ENCODE data around the gene TAL2. TPM values are rescaled to one million over a fixed set of nuclear protein-coding genes. Genes with fewer than 3 reads are reported as not detected.

Gene TAL2
- total and polyA plus RNA-seq, 9 of the 15 experiments (the other 6 are each of a cell fraction or from before 2014, with no cell fraction given), result 0.21 to 3.7 (median 1.1) TPM; not detected in 1

DNA sequence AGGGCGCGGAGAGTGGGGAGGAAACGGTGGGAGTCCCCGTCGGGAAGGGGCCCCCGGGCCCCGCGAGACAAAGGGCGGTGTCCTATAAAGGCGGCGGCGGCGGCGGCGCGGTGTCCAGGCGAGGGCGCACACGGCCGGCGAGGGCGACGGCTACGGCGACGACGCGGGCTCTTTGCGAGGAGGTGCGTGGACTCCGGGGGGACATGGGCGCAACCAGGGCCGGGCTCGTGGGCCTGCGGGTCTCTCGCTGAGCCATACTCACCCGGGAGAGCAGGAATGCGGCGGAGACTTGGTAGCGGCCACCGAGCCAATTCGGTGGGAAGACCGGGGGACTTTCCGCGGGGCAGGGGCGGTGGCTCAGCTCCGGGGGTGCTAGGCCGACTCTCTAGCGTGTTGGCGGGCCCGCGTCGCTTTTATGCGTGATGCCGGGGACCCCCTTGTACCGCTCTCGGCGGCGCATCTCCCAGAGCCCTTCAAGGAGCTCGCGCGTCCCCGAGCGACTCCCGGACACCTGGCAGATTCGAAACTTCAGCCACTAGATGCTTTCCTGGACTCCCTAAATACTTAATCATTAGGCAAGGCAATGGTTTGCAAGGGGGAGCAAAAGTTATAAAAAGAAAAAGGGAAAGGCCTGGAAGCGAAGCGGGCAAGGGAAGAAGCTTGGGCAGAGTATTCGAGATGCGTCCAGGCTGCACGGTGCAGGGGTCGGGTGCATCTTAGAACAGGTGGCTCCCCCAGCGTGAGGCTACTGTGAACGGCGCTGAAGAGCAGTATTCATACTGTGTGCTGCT lies 5.9 kb upstream of the TAL2 start (continued):
- TF ChIP-seq, protein P1, sequence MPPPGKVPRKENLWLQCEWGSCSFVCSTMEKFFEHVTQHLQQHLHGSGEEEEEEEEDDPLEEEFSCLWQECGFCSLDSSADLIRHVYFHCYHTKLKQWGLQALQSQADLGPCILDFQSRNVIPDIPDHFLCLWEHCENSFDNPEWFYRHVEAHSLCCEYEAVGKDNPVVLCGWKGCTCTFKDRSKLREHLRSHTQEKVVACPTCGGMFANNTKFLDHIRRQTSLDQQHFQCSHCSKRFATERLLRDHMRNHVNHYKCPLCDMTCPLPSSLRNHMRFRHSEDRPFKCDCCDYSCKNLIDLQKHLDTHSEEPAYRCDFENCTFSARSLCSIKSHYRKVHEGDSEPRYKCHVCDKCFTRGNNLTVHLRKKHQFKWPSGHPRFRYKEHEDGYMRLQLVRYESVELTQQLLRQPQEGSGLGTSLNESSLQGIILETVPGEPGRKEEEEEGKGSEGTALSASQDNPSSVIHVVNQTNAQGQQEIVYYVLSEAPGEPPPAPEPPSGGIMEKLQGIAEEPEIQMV (tag; conservative IDR thresholded peaks at IDR 0.05; ENCODE audit: low read depth), result no peak
- TF ChIP-seq ZBED1 (IDR thresholded peaks at IDR 0.05) (no peak), FOXA3 (CRISPR knock-in tag; conservative IDR thresholded peaks at IDR 0.05 in 1 of 2, IDR thresholded peaks at IDR 0.05 in 1 of 2) (peak in 1 of 2 experiments; percentile 64; a peak in 1 of 4 replicates), FOXP1 (CRISPR knock-in tag; IDR thresholded peaks at IDR 0.05) (peak; percentile 68; the same call in 1 of the 2 replicates), SMAD4 (CRISPR knock-in tag; conservative IDR thresholded peaks at IDR 0.05) (peak; percentile 54), KDM5B (IDR thresholded peaks at IDR 0.05; ENCODE audit: insufficient replicate concordance, low read depth, low read length) (peak; percentile 46), CCNT2 (IDR thresholded peaks at IDR 0.05; ENCODE audit: borderline replicate concordance, extremely low read depth, insufficient read length, low read depth, low read length) (peak; percentile 52), FIP1L1 (IDR thresholded peaks at IDR 0.05; ENCODE audit: low read depth, low read length, poor library complexity, severe bottlenecking) (peak; percentile 55), RBM14 (IDR thresholded peaks at IDR 0.05; ENCODE audit: borderline replicate concordance, insufficient read depth, low read depth, low read length) (0 out of 2 replicates have a peak, but pooled peaks have one; percentile 54), THRAP3 (IDR thresholded peaks at IDR 0.05; ENCODE audit: borderline replicate concordance) (no peak), SREBF1 (IDR thresholded peaks at IDR 0.05; ENCODE audit: borderline replicate concordance, low read depth, low read length) (no peak), CBX5 (IDR thresholded peaks at IDR 0.05; ENCODE audit: borderline replicate concordance, low read depth) (0 out of 2 replicates have a peak, but pooled peaks have one; percentile 18), CREB1 (IDR thresholded peaks at IDR 0.05) (no peak), CREB1 (CRISPR knock-in tag; IDR thresholded peaks at IDR 0.05) (peak; percentile 66), EGR1 (conservative IDR thresholded peaks at IDR 0.05) (0 out of 2 replicates have a peak, but pooled peaks have one; percentile 15)
- TF ChIP-seq, protein P2, sequence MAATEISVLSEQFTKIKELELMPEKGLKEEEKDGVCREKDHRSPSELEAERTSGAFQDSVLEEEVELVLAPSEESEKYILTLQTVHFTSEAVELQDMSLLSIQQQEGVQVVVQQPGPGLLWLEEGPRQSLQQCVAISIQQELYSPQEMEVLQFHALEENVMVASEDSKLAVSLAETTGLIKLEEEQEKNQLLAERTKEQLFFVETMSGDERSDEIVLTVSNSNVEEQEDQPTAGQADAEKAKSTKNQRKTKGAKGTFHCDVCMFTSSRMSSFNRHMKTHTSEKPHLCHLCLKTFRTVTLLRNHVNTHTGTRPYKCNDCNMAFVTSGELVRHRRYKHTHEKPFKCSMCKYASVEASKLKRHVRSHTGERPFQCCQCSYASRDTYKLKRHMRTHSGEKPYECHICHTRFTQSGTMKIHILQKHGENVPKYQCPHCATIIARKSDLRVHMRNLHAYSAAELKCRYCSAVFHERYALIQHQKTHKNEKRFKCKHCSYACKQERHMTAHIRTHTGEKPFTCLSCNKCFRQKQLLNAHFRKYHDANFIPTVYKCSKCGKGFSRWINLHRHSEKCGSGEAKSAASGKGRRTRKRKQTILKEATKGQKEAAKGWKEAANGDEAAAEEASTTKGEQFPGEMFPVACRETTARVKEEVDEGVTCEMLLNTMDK (IDR thresholded peaks at IDR 0.05; ENCODE audit: borderline replicate concordance, insufficient read depth, low read depth, low read length, poor library complexity, severe bottlenecking), result peak; percentile 23
- TF ChIP-seq, protein P3, sequence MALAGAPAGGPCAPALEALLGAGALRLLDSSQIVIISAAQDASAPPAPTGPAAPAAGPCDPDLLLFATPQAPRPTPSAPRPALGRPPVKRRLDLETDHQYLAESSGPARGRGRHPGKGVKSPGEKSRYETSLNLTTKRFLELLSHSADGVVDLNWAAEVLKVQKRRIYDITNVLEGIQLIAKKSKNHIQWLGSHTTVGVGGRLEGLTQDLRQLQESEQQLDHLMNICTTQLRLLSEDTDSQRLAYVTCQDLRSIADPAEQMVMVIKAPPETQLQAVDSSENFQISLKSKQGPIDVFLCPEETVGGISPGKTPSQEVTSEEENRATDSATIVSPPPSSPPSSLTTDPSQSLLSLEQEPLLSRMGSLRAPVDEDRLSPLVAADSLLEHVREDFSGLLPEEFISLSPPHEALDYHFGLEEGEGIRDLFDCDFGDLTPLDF (CRISPR knock-in tag; IDR thresholded peaks at IDR 0.05), result peak; percentile 71; the same call in 1 of the 2 replicates
- TF ChIP-seq, protein P4, sequence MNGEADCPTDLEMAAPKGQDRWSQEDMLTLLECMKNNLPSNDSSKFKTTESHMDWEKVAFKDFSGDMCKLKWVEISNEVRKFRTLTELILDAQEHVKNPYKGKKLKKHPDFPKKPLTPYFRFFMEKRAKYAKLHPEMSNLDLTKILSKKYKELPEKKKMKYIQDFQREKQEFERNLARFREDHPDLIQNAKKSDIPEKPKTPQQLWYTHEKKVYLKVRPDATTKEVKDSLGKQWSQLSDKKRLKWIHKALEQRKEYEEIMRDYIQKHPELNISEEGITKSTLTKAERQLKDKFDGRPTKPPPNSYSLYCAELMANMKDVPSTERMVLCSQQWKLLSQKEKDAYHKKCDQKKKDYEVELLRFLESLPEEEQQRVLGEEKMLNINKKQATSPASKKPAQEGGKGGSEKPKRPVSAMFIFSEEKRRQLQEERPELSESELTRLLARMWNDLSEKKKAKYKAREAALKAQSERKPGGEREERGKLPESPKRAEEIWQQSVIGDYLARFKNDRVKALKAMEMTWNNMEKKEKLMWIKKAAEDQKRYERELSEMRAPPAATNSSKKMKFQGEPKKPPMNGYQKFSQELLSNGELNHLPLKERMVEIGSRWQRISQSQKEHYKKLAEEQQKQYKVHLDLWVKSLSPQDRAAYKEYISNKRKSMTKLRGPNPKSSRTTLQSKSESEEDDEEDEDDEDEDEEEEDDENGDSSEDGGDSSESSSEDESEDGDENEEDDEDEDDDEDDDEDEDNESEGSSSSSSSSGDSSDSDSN (IDR thresholded peaks at IDR 0.05; ENCODE audit: borderline replicate concordance in 1 of 2, low read depth in 2 of 2, low read length in 2 of 2), result peak in 1 of 2 experiments; percentile 63; a peak in 1 of 4 replicates

Data from K562 (cell line).